Testis (tissue), 3 donors: ENCODE measurements around the gene BLCAP. TPM values are rescaled to one million over a fixed set of nuclear protein-coding genes. Genes with fewer than 3 reads are reported as not detected.

Source experiments
- DNase-seq: peaks from one replicate; pipeline ENCODE4 v3.0.0-alpha.2; 2019
- H3K27ac ChIP-seq, 2 donors: fragments of 200-600 bp; sonication (generic); one replicate each; pipeline ENCODE4 v1.5.1; 2019
- H3K27me3 ChIP-seq: fragments of 200-600 bp; sonication (generic); one replicate; pipeline ENCODE4 v1.5.1; 2019
- H3K36me3 ChIP-seq: fragments of 200-600 bp; sonication (generic); one replicate; pipeline ENCODE4 v1.5.1; 2017; ENCODE audit warnings: low read depth; ENCODE audit errors: missing control alignments
- H3K4me1 ChIP-seq: fragments of 200-600 bp; sonication (generic); one replicate; pipeline ENCODE4 v1.5.1; 2019
- H3K4me3 ChIP-seq, 2 donors: fragments of 200-600 bp; sonication (generic); one replicate each; pipeline ENCODE4 v1.5.1; 2017 to 2019
- H3K9me3 ChIP-seq: fragments of 200-600 bp; sonication (generic); one replicate; pipeline ENCODE4 v1.5.1; 2017
- CTCF ChIP-seq, 3 experiments: fragments of 450-650 bp in 2 of 3; fragments of 200-600 bp in 1 of 3; sonication (generic) in 1 of 3; IDR thresholded peaks; one replicate each; pipeline ENCODE4 v1.5.1; 2016 to 2019; ENCODE audit warnings: antibody characterized with exemption in 3 of 3, mild to moderate bottlenecking in 2 of 3, moderate library complexity in 1 of 3
- POLR2A ChIP-seq: fragments of 450-650 bp; IDR thresholded peaks from one replicate; pipeline ENCODE4 v1.6.1; 2017; ENCODE audit warnings: antibody characterized with exemption, mild to moderate bottlenecking, moderate library complexity
- WGBS, 2 donors: methylation state at CpG; one replicate each; pipeline ENCODE4 v1.1.5; 2018; 5-methylcytosine and 5-hydroxymethylcytosine counted together
- intact Hi-C: fragments of 100-400 bp; cut with DNase I; formaldehyde crosslinking; loops from one replicate; pipeline ENCODE4 v1.15.1; 2023; ENCODE audit warnings: low total_unique reads
- polyA plus RNA-seq: library from polyadenylated mRNA; stranded (reverse); fragments of 350-450 nt; fragmentation: Illumina TruSeq; extraction: RNeasy Lipid Tissue Mini Kit (QIAGEN cat#74804); gene quantifications from one replicate; pipeline ENCODE4 v1.2.3, GENCODE V29; 2014; ENCODE audit warnings: low read depth, low replicate concordance; ENCODE audit not compliant: insufficient read depth
- total RNA-seq, 2 donors: library from RNA; depleted of rRNA; stranded (reverse); fragments of >200 nt; gene quantifications; one replicate each; pipeline ENCODE4 v1.2.3, GENCODE V29; 2016

BLCAP gene
- total and polyA plus RNA-seq, 3 donors from 2014 or later, result 76.9 to 83.6 (median 80.0) TPM

DNA sequence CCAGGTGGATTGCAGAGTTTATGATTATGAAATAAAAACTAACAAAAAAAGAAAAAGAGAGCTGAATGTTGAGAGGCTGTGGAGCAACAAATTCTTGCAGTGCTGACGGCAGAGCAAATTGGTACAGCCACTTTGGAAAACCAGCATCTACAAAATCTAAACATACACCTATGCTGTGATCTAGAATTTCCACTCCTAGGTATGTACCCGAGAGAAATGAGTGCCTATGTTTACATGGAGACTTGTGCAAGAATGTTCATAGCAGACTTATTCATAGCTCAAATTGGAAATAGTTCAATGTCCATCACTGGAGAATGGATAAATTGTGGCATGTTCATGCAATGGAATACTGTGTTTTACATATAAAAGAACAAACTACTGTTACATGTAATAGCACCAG, 3.0 kb upstream of the BLCAP start:
- Histone ChIP-seq H3K36me3 (no peaks in the 10 kb centered on the region), H3K27ac (no peak overlapping the region), H3K9me3 (no peaks in the 10 kb centered on the region), H3K4me1 (peaks cover 17% of the 10 kb centered on the region), H3K4me3 (no peak overlapping the region), H3K27me3 (no peaks in the 10 kb centered on the region)
- intact Hi-C loops, result no loop called here
- peak; percentile 0 for DNase-seq
- TF ChIP-seq POLR2A, result no peak
- TF ChIP-seq CTCF (IDR thresholded peaks at IDR 0.05), result no peak
- 80 to 87% methylated on average over 2 of the region's 2 CpGs for WGBS, 2 donors

GRCh38 chr20:37529968-37530600, 2.4 kb upstream of the BLCAP start:
- H3K4me3 ChIP-seq, result no peak overlapping the region
- H3K36me3 ChIP-seq, result no peaks in the 10 kb centered on the region
- intact Hi-C loops, result loop anchor here (5.0 to 10.0 kb wide), 2 partner anchors 125 to 248 kb away; no protein-coding TSS in a partner anchor
- H3K27me3 ChIP-seq, result no peaks in the 10 kb centered on the region
- no peaks in the 10 kb centered on the region for H3K9me3 ChIP-seq
- H3K4me1 ChIP-seq, result peaks cover 20% of the 10 kb centered on the region
- 87 to 88% methylated on average over 10 of the region's 10 CpGs for WGBS, 2 donors
- DNase-seq, result peak; percentile 2
- no peak overlapping the region for H3K27ac ChIP-seq
- TF ChIP-seq POLR2A (no peak), CTCF (IDR thresholded peaks at IDR 0.05) (no peak)

DNA sequence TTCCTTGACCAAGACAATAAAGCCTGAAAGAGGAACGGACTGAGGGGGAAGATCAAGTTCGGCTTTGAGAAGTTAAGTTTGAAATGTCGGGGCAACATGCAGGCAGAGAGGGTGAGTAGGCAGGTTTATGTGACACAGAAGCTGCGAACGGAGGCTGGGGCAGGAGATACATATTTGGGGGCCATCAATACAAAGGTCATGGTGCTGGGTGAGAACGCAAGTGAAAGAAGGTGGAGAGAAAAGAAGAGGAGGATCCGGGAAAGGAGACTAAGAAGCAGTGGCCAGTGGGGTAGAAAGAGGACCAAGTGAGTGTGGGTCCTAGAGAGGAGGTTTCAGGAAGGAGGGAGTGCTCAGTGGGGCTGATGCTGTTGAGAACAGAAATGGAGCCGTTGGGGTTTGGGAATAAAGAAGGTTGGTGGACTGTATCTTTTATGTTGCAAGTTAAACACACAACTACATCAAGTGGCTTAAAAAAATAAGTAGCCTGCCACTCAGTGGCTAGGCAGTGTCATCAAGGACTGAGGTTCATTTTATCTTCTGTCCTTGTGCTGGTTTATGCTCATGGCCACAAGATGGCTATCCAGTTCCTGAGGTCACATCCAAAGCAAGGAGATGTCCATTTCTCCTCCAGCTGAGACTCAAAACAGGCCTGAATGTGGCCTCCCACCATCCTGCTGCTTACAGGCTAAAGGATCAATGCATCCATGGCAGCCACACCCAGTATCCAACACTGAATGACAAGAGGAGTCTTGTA, 1.7 kb upstream of the BLCAP start:
- Histone ChIP-seq H3K9me3 (no peaks in the 10 kb centered on the region), H3K4me3 (no peak overlapping the region), H3K27me3 (no peaks in the 10 kb centered on the region), H3K27ac (no peak overlapping the region), H3K4me1 (peaks cover 20% of the 10 kb centered on the region), H3K36me3 (no peaks in the 10 kb centered on the region)
- 59 to 61% methylated on average over 8 of the region's 8 CpGs for WGBS, 2 donors
- intact Hi-C loops, result loop anchor here (5.0 to 10.0 kb wide), 2 partner anchors 125 to 247 kb away; no protein-coding TSS in a partner anchor
- TF ChIP-seq POLR2A (no peak), CTCF (IDR thresholded peaks at IDR 0.05) (peak in 1 of 3 experiments; percentile 16)
- peak; percentile 14 for DNase-seq

DNA sequence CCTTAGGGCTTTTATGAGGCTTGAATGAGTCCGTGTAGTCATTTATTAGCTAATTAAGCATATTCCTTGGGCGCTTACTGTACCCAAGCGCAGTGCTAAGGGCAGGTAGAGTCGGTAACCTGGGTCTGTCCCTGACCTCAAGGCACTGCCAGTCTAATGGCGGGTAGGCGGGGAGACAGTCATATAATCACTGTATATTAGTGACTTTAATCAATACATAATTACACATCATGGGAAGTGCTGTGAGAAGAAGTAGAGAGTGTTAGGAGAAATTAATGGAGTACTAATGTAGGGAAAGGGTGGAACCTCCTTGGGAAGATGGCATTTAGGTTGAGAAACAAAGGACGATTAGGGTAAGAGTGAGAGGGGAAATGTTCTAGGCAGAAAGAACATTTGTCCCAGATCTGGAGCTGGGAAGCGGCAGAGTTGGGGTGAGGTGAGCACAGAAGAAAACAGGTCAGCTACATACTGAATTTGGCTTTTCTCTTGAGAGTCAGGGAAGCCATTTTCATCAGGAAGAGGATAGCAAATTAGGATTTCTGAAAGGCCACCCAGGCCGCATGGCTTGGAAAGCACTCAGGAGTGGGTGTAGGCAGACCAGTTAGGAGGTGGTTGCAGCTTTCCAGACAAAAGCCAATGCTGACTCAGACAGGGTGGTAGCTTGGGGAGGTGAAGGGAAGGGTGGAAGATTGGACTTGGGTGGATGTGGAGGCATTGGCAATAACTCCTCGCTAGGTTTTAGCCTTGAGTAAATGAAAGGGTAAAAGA, 954 bp upstream of the BLCAP start:
- Histone ChIP-seq H3K36me3 (no peaks in the 10 kb centered on the region), H3K4me1 (peaks cover 20% of the 10 kb centered on the region), H3K27ac (peak overlapping the region; percentile 90 to 96), H3K27me3 (no peaks in the 10 kb centered on the region), H3K9me3 (no peaks in the 10 kb centered on the region), H3K4me3 (peak overlapping the region; percentile 94 to 100)
- 29 to 31% methylated on average over 10 of the region's 10 CpGs for WGBS, 2 donors
- TF ChIP-seq CTCF (IDR thresholded peaks at IDR 0.05) (no peak), POLR2A (no peak)
- peak; percentile 8 for DNase-seq
- intact Hi-C loops, result loop anchor here (5.0 to 10.0 kb wide), 2 partner anchors 124 to 246 kb away; no protein-coding TSS in a partner anchor
